H9 (cell line): ENCODE results near the gene CSMD2. TPM values are rescaled to one million over a fixed set of nuclear protein-coding genes. Genes with fewer than 3 reads are reported as not detected.

ENCODE experiments used
- DNase-seq: peaks from one replicate; pipeline ENCODE4 v3.0.0-alpha.2; 2017
- H2AFZ ChIP-seq: one replicate; pipeline ENCODE4 v1.6.1; 2013; ENCODE audit warnings: mild to moderate bottlenecking, low read length, control low read depth, moderate library complexity
- H2AK5ac ChIP-seq: 2 replicates; pipeline ENCODE4 v1.6.1; 2013; ENCODE audit warnings: low read length, control low read depth, mixed read lengths; ENCODE audit not compliant: insufficient read length
- H2BK120ac ChIP-seq: one replicate; pipeline ENCODE4 v1.6.1; 2013; ENCODE audit warnings: low read depth, mild to moderate bottlenecking, low read length, control low read depth, inconsistent platforms; ENCODE audit not compliant: poor library complexity, severe bottlenecking
- H2BK12ac ChIP-seq: 2 replicates; pipeline ENCODE4 v1.6.1; 2013; ENCODE audit warnings: low read length, control low read depth, mixed read lengths, low read depth; ENCODE audit not compliant: insufficient read length
- H2BK15ac ChIP-seq: 2 replicates; pipeline ENCODE4 v1.6.1; 2013; ENCODE audit warnings: low read depth, low read length, control low read depth
- H2BK20ac ChIP-seq: one replicate; pipeline ENCODE4 v1.6.1; 2013; ENCODE audit warnings: low read depth, mild to moderate bottlenecking, low read length, control low read depth, inconsistent platforms; ENCODE audit not compliant: poor library complexity, severe bottlenecking
- H2BK5ac ChIP-seq: 2 replicates; pipeline ENCODE4 v1.6.1; 2013; ENCODE audit warnings: low read length, control low read depth, mixed read lengths; ENCODE audit not compliant: insufficient read length
- H3K14ac ChIP-seq: 2 replicates; pipeline ENCODE4 v1.6.1; 2013; ENCODE audit warnings: low read length, control low read depth; ENCODE audit not compliant: insufficient read depth
- H3K18ac ChIP-seq: 2 replicates; pipeline ENCODE4 v1.6.1; 2013; ENCODE audit warnings: low read depth, mild to moderate bottlenecking, mixed read lengths, low read length, control low read depth; ENCODE audit not compliant: insufficient read length
- H3K23ac ChIP-seq: 2 replicates; pipeline ENCODE4 v1.6.1; 2013; ENCODE audit warnings: low read length, control low read depth, mixed read lengths, low read depth; ENCODE audit not compliant: insufficient read length
- H3K23me2 ChIP-seq: 2 replicates; pipeline ENCODE4 v1.6.1; 2013; ENCODE audit warnings: low read depth, mild to moderate bottlenecking, mixed read lengths, low read length, control low read depth; ENCODE audit not compliant: insufficient read length, poor library complexity, severe bottlenecking
- H3K27ac ChIP-seq: 2 replicates; pipeline ENCODE4 v1.5.1; 2013; ENCODE audit warnings: low read length, control low read depth, mixed read lengths, low read depth; ENCODE audit not compliant: insufficient read length
- H3K27me3 ChIP-seq: 2 replicates; pipeline ENCODE4 v1.6.1; 2013; ENCODE audit warnings: low read length, control low read depth, inconsistent platforms; ENCODE audit not compliant: insufficient read depth
- H3K4ac ChIP-seq: 2 replicates; pipeline ENCODE4 v1.6.1; 2013; ENCODE audit warnings: low read depth, mild to moderate bottlenecking, control low read depth, inconsistent platforms, low read length, moderate library complexity
- H3K4me1 ChIP-seq: 2 replicates; pipeline ENCODE4 v1.6.1; 2013; ENCODE audit warnings: low read length, control low read depth, inconsistent platforms; ENCODE audit not compliant: insufficient read depth
- H3K4me2 ChIP-seq: 2 replicates; pipeline ENCODE4 v1.6.1; 2013; ENCODE audit warnings: low read length, control low read depth, mixed read lengths; ENCODE audit not compliant: insufficient read length, insufficient read depth
- H3K56ac ChIP-seq: 2 replicates; pipeline ENCODE4 v1.6.1; 2013; ENCODE audit warnings: low read depth, mild to moderate bottlenecking, mixed read lengths, low read length, control low read depth; ENCODE audit not compliant: insufficient read length
- H3K79me1 ChIP-seq: 2 replicates; pipeline ENCODE4 v1.6.1; 2013; ENCODE audit warnings: low read depth, mild to moderate bottlenecking, moderate library complexity, low read length, control low read depth, inconsistent platforms; ENCODE audit not compliant: insufficient read depth, poor library complexity, severe bottlenecking
- H3K79me2 ChIP-seq: 2 replicates; pipeline ENCODE4 v1.6.1; 2013; ENCODE audit warnings: low read length, control low read depth, inconsistent platforms; ENCODE audit not compliant: insufficient read depth
- H3K9ac ChIP-seq: 2 replicates; pipeline ENCODE4 v1.6.1; 2013; ENCODE audit warnings: low read length, control low read depth, mixed read lengths; ENCODE audit not compliant: insufficient read length; ENCODE audit errors: extremely low read depth
- H3K9me3 ChIP-seq: one replicate; pipeline ENCODE4 v1.6.1; 2013; ENCODE audit warnings: low read depth, low read length, inconsistent platforms; ENCODE audit not compliant: control insufficient read depth
- H3T11ph ChIP-seq: one replicate; pipeline ENCODE4 v1.6.1; 2013; ENCODE audit warnings: mild to moderate bottlenecking, low read length, control low read depth, inconsistent platforms
- H4K20me1 ChIP-seq: one replicate; pipeline ENCODE4 v1.6.1; 2013; ENCODE audit not compliant: control insufficient read depth, insufficient read length, insufficient read depth
- H4K5ac ChIP-seq: 2 replicates; pipeline ENCODE4 v1.6.1; 2013; ENCODE audit warnings: low read depth, mild to moderate bottlenecking, mixed read lengths, low read length, control low read depth; ENCODE audit not compliant: insufficient read length
- H4K8ac ChIP-seq: replicated peaks from 2 replicates; pipeline ENCODE4 v1.6.1; 2013; ENCODE audit warnings: low read length, control low read depth, mixed read lengths, low read depth; ENCODE audit not compliant: insufficient read length
- H4K91ac ChIP-seq: 2 replicates; pipeline ENCODE4 v1.6.1; 2013; ENCODE audit warnings: low read depth, mild to moderate bottlenecking, moderate library complexity, mixed read lengths, low read length, control low read depth; ENCODE audit not compliant: insufficient read length
- H3K27ac Mint-ChIP-seq, 3 experiments: 2 replicates in 2 of 3; 3 replicates in 1 of 3; pipeline ENCODE4 v1.8.0; 2020 to 2021; ENCODE audit warnings: mixed read lengths in 3 of 3, mild to moderate bottlenecking in 1 of 3, moderate library complexity in 1 of 3
- H3K27me3 Mint-ChIP-seq: 2 replicates; pipeline ENCODE4 v1.8.0; 2021; ENCODE audit warnings: low read depth, mild to moderate bottlenecking, moderate library complexity, mixed read lengths
- H3K36me3 Mint-ChIP-seq, 3 experiments: 2 replicates in 2 of 3; 3 replicates in 1 of 3; pipeline ENCODE4 v1.8.0; 2020 to 2021; ENCODE audit warnings: low read depth in 3 of 3, mixed read lengths in 3 of 3; ENCODE audit not compliant: insufficient read depth in 1 of 3
- H3K4me1 Mint-ChIP-seq, 2 experiments: 2 replicates each; pipeline ENCODE4 v1.8.0; 2020; ENCODE audit warnings: mixed read lengths in 2 of 2
- H3K4me3 Mint-ChIP-seq, 2 experiments: 2 replicates in 1 of 2; 3 replicates in 1 of 2; pipeline ENCODE4 v1.8.0; 2020 to 2021; ENCODE audit warnings: mild to moderate bottlenecking in 2 of 2, mixed read lengths in 2 of 2, moderate library complexity in 1 of 2
- H3K9me3 Mint-ChIP-seq, 2 experiments: 2 replicates in 1 of 2; 3 replicates in 1 of 2; pipeline ENCODE4 v1.8.0; 2020; ENCODE audit warnings: mild to moderate bottlenecking in 2 of 2, mixed read lengths in 2 of 2, moderate library complexity in 1 of 2
- WGBS: extraction: QIAGEN DNeasy Blood & Tissue Kit; methylation state at CpG from one replicate; pipeline ENCODE4 v1.1.7; 2013; ENCODE audit warnings: missing lambda C conversion rate, low lambda C conversion rate, mixed read lengths; ENCODE audit not compliant: insufficient read length; ENCODE audit errors: extremely low coverage; 5-methylcytosine and 5-hydroxymethylcytosine counted together
- total RNA-seq: library from RNA; stranded (reverse); gene quantifications from 2 replicates; pipeline ENCODE4 v1.2.1, GENCODE V29; 2021
- TF ChIP-seq, protein P1 (sequence below): fragments of 200-600 bp; sonication (generic); conservative IDR thresholded peaks from 3 replicates; pipeline ENCODE4 v1.8.0; 2021; ENCODE audit warnings: antibody characterized with exemption, mild to moderate bottlenecking

Gene CSMD2
- total RNA-seq, 1 experiment from 2014 or later: 6.4 TPM

DNA sequence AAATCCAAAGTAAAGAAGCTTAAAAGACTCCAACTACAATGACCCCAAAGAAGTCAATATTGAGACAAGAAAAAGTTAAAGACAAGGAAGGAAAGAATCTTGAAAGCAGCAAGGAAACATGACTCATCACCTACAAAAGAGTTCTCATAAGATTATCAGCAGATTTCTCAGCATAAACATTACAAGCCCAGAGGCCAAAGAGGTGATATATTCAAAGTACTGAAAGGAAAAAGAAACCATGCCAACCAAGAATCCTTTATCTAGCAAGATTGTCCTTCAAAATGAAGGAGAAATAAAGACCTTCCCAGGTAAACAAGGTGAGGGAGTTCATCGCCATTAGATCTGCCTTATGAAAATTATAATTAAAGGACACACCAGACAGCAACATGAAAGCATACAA is 49.8 kb downstream of the CSMD2 start:
- no peak overlapping the region for H4K91ac ChIP-seq
- H4K5ac ChIP-seq: no peak overlapping the region
- H3K23ac ChIP-seq: no peak overlapping the region
- H3K4me1 Mint-ChIP-seq: peaks cover 18 to 21% of the 10 kb centered on the region in 2 experiments
- H3K27ac ChIP-seq: no peak overlapping the region
- peaks cover 2% of the 10 kb centered on the region; the same call in 1 of the 2 replicates for H3K79me2 ChIP-seq
- H3K4me3 Mint-ChIP-seq: no peak overlapping the region
- H2AFZ ChIP-seq: no peak overlapping the region
- H3K23me2 ChIP-seq: no peaks in the 10 kb centered on the region
- no peak overlapping the region for H4K8ac ChIP-seq
- no peak overlapping the region for H3K14ac ChIP-seq
- H2BK20ac ChIP-seq: no peak overlapping the region
- no peak overlapping the region for H2BK12ac ChIP-seq
- no peak for DNase-seq
- no peak overlapping the region for H2BK120ac ChIP-seq
- no peaks in the 10 kb centered on the region for H3K9me3 ChIP-seq
- H3K9me3 Mint-ChIP-seq: peaks cover 22 to 33% of the 10 kb centered on the region in 2 experiments; a peak in 4 of 5 replicates
- no peaks in the 10 kb centered on the region for H3K27me3 Mint-ChIP-seq
- H3T11ph ChIP-seq: no peak overlapping the region
- no peaks in the 10 kb centered on the region for H3K27me3 ChIP-seq
- no peak overlapping the region for H3K4ac ChIP-seq
- H4K20me1 ChIP-seq: no peaks in the 10 kb centered on the region
- WGBS: no CpG with 5 or more reads among the region's 1 CpG
- TF ChIP-seq, protein P1, sequence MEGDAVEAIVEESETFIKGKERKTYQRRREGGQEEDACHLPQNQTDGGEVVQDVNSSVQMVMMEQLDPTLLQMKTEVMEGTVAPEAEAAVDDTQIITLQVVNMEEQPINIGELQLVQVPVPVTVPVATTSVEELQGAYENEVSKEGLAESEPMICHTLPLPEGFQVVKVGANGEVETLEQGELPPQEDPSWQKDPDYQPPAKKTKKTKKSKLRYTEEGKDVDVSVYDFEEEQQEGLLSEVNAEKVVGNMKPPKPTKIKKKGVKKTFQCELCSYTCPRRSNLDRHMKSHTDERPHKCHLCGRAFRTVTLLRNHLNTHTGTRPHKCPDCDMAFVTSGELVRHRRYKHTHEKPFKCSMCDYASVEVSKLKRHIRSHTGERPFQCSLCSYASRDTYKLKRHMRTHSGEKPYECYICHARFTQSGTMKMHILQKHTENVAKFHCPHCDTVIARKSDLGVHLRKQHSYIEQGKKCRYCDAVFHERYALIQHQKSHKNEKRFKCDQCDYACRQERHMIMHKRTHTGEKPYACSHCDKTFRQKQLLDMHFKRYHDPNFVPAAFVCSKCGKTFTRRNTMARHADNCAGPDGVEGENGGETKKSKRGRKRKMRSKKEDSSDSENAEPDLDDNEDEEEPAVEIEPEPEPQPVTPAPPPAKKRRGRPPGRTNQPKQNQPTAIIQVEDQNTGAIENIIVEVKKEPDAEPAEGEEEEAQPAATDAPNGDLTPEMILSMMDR: no peak
- no peak overlapping the region for H3K9ac ChIP-seq
- H3K56ac ChIP-seq: no peak overlapping the region
- no peak overlapping the region for H3K18ac ChIP-seq
- no peak overlapping the region for H3K4me2 ChIP-seq
- peaks cover 1 to 28% (median 25%) of the 10 kb centered on the region in 3 experiments; a peak in 5 of 7 replicates for H3K36me3 Mint-ChIP-seq
- H3K27ac Mint-ChIP-seq: no peak overlapping the region
- H2BK5ac ChIP-seq: no peak overlapping the region
- H3K79me1 ChIP-seq: no peaks in the 10 kb centered on the region
- no peak overlapping the region for H2AK5ac ChIP-seq
- H2BK15ac ChIP-seq: no peak overlapping the region
- no peaks in the 10 kb centered on the region; the same call in 1 of the 2 replicates for H3K4me1 ChIP-seq
